Thoracic aorta (tissue), 2 donors: Measurements from ENCODE around the gene CYP17A1. TPM values are rescaled to one million over a fixed set of nuclear protein-coding genes. Genes with fewer than 3 reads are reported as not detected.
"Not testable (repeated sequence)": the region's sequence is repeated elsewhere in the genome, so short reads cannot be mapped to it uniquely, and the experiment has no call there.

Experiments
- ATAC-seq: fragments of 150-250 bp; one replicate; pipeline ENCODE4 v1.8.0; 2017; ENCODE audit warnings: low read depth; ENCODE audit not compliant: insufficient number of reproducible peaks, low FRiP score
- DNase-seq: peaks from one replicate; pipeline ENCODE4 v3.0.0-alpha.2; 2020; ENCODE audit warnings: low spot score
- H3K27ac ChIP-seq, 2 donors: fragments of 200-600 bp; sonication (generic); 1 replicate in 1 of 2; 2 replicates in 1 of 2; pipeline ENCODE4 v1.5.1; 2016; ENCODE audit warnings: mild to moderate bottlenecking in 2 of 2, moderate library complexity in 2 of 2
- H3K27me3 ChIP-seq: fragments of 200-600 bp; sonication (generic); replicated peaks from 2 replicates; pipeline ENCODE4 v1.6.0; 2016; ENCODE audit warnings: mild to moderate bottlenecking; ENCODE audit not compliant: insufficient read depth
- H3K36me3 ChIP-seq: fragments of 200-600 bp; sonication (generic); one replicate; pipeline ENCODE4 v1.5.1; 2016
- H3K4me1 ChIP-seq, 2 donors: fragments of 200-600 bp; sonication (generic); 1 replicate in 1 of 2; 2 replicates in 1 of 2; pipeline versions ENCODE4 v1.5.1 to v1.6.0; 2016; ENCODE audit warnings: low read depth in 2 of 2, mild to moderate bottlenecking in 1 of 2; ENCODE audit not compliant: control insufficient read depth in 1 of 2
- H3K4me3 ChIP-seq: fragments of 200-600 bp; sonication (generic); 2 replicates; pipeline ENCODE4 v1.5.1; 2016; ENCODE audit warnings: mild to moderate bottlenecking
- H3K9me3 ChIP-seq: fragments of 200-600 bp; sonication (generic); 2 replicates; pipeline ENCODE4 v1.5.1; 2016
- CTCF ChIP-seq: fragments of 200-600 bp; sonication (generic); IDR thresholded peaks from one replicate; pipeline ENCODE4 v1.5.1; 2019; ENCODE audit warnings: antibody characterized with exemption
- total RNA-seq, 2 donors: library from RNA; depleted of rRNA; stranded (reverse); fragments of >200 nt; gene quantifications; one replicate each; pipeline versions ENCODE4 v1.1.0 to v1.2.3, GENCODE V29; 2016

The CYP17A1 gene
- total RNA-seq, 2 donors from 2014 or later, result 0.41 to 1.3 TPM

GRCh38 chr10:102845352-102845902, 8.2 kb upstream of the CYP17A1 start:
- H3K27me3 ChIP-seq, result no peaks in the 10 kb centered on the region
- H3K36me3 ChIP-seq, result no peaks in the 10 kb centered on the region
- no peak overlapping the region for H3K4me3 ChIP-seq
- TF ChIP-seq CTCF, result no peak
- no peaks in the 10 kb centered on the region for H3K4me1 ChIP-seq
- H3K9me3 ChIP-seq, result no peaks in the 10 kb centered on the region
- no peak overlapping the region for H3K27ac ChIP-seq
- DNase-seq (no peak), ATAC-seq (no peak)

GRCh38 chr10:102844190-102844776, 7.1 kb upstream of the CYP17A1 start:
- not testable (repeated sequence) for DNase-seq, H3K36me3 ChIP-seq, ATAC-seq, H3K4me3 ChIP-seq, H3K27me3 ChIP-seq, H3K4me1 ChIP-seq, H3K9me3 ChIP-seq, H3K27ac ChIP-seq

- H3K36me3 ChIP-seq, H3K9me3 ChIP-seq, H3K27ac ChIP-seq, H3K4me1 ChIP-seq, ATAC-seq, H3K27me3 ChIP-seq, DNase-seq, H3K4me3 ChIP-seq: not testable (repeated sequence)
Measured at GRCh38 chr10:102843139-102843538, 5.9 kb upstream of the CYP17A1 start.

GRCh38 chr10:102841827-102842345, 4.7 kb upstream of the CYP17A1 start:
- Histone ChIP-seq H3K27ac (no peak overlapping the region), H3K36me3 (no peaks in the 10 kb centered on the region), H3K4me3 (no peak overlapping the region), H3K9me3 (peaks cover 4% of the 10 kb centered on the region), H3K27me3 (no peaks in the 10 kb centered on the region), H3K4me1 (peaks cover 0 to 11% of the 10 kb centered on the region in 2 donors)
- no peak for TF ChIP-seq CTCF
- ATAC-seq (no peak), DNase-seq (no peak)

- not testable (repeated sequence) for H3K4me3 ChIP-seq, DNase-seq, ATAC-seq, H3K9me3 ChIP-seq, H3K36me3 ChIP-seq, H3K27ac ChIP-seq, H3K27me3 ChIP-seq
- H3K4me1 ChIP-seq, result peaks cover 0 to 20% of the 10 kb centered on the region in 2 donors
Measured at GRCh38 chr10:102838276-102838927, 1.2 kb upstream of the CYP17A1 start.

GRCh38 chr10:102835007-102835482, 2.2 kb downstream of the CYP17A1 start:
- peak; percentile 86 for TF ChIP-seq CTCF
- Histone ChIP-seq H3K9me3 (peaks cover 4% of the 10 kb centered on the region), H3K27ac (no peak overlapping the region), H3K36me3 (no peaks in the 10 kb centered on the region), H3K4me1 (peaks cover 0 to 20% of the 10 kb centered on the region in 2 donors), H3K27me3 (no peaks in the 10 kb centered on the region), H3K4me3 (no peak overlapping the region)
- no peak for DNase-seq
- ATAC-seq, result peak; percentile 82
